ENCODE results near the gene COG5.

Gene COG5

DNA sequence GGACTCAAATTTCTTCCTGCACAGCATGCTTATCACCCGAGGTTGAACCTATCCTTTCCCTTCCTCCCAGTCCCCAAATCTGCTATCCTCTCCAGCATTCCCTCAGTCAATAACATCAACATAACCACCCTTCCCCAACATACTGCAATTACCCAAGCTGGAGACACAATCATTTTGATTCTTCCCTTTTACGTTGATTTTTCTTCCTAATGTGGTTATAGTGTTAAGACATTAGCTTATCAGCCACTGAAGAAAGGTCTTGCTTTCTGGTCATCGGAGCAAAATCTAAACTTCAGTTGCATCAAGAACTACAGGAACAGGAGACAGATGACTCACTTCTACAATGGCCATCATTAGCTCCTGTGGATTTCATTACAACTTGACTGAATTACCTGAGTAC is 398.4 kb downstream of the COG5 start:
- H3K9me3 ChIP-seq (ENCODE audit: control insufficient read depth, insufficient read depth, low read length): no peaks in the 10 kb centered on the region
- TF ChIP-seq CTCF (IDR thresholded peaks at IDR 0.05; ENCODE audit: low read depth, low read length, poor library complexity, severe bottlenecking) (no peak), EZH2phosphoT487 (IDR thresholded peaks at IDR 0.05; ENCODE audit: borderline replicate concordance, low read length) (no peak)
- no peaks in the 10 kb centered on the region for H3K9me2 ChIP-seq (replicated peaks; ENCODE audit: control insufficient read depth, low read length)
- peaks cover 9% of the 10 kb centered on the region for H3K36me3 ChIP-seq (ENCODE audit: control insufficient read depth, low read length)
- H3K4me3 ChIP-seq (ENCODE audit: low read length): no peak overlapping the region
- H3F3A ChIP-seq (ENCODE audit: control insufficient read depth, insufficient read depth): peaks cover 25% of the 10 kb centered on the region
- no peaks in the 10 kb centered on the region for H3K27me3 ChIP-seq (ENCODE audit: control insufficient read depth, low read length)
- no peak overlapping the region for H3K27ac ChIP-seq (ENCODE audit: low read depth, low read length)
- H3K4me2 ChIP-seq (ENCODE audit: low read length): no peak overlapping the region
- H3K4me1 ChIP-seq (ENCODE audit: control insufficient read depth, low read length): peaks cover 19% of the 10 kb centered on the region
- H3K79me2 ChIP-seq (ENCODE audit: control insufficient read depth, low read length): peaks cover 7% of the 10 kb centered on the region
- H4K20me1 ChIP-seq (ENCODE audit: control insufficient read depth, insufficient read depth, low read depth, low read length): no peaks in the 10 kb centered on the region

DNA sequence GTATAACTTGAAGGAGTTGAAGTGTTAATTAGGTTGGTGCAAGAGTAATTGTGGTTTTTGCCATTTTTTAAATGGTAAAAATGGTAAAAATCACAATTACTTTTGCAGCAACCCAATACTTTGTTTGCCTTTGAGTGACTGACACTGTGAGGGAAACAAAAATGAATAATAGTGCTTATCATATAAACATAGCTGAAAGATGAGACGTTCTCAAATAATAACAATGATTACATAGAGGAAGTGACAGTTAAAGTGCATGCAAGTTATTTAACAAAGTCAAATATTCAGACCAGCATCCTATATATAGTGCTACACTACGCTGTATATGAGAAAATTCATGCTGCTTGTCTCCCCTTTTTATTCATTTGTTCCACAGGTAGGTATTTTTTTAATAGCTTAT is 399.6 kb downstream of the COG5 start:
- TF ChIP-seq EZH2phosphoT487 (IDR thresholded peaks at IDR 0.05; ENCODE audit: borderline replicate concordance, low read length) (no peak), CTCF (IDR thresholded peaks at IDR 0.05; ENCODE audit: low read depth, low read length, poor library complexity, severe bottlenecking) (no peak)
- Histone ChIP-seq H3K79me2 (ENCODE audit: control insufficient read depth, low read length) (no peaks in the 10 kb centered on the region), H3K4me2 (ENCODE audit: low read length) (0 out of 2 replicates have a peak overlapping the region, but pooled peaks have one; percentile 3), H3K4me3 (ENCODE audit: low read length) (no peak overlapping the region), H3K9me3 (ENCODE audit: control insufficient read depth, insufficient read depth, low read length) (no peaks in the 10 kb centered on the region), H3F3A (ENCODE audit: control insufficient read depth, insufficient read depth) (peaks cover 28% of the 10 kb centered on the region), H3K9me2 (replicated peaks; ENCODE audit: control insufficient read depth, low read length) (no peaks in the 10 kb centered on the region), H4K20me1 (ENCODE audit: control insufficient read depth, insufficient read depth, low read depth, low read length) (no peaks in the 10 kb centered on the region), H3K27me3 (ENCODE audit: control insufficient read depth, low read length) (no peaks in the 10 kb centered on the region), H3K27ac (ENCODE audit: low read depth, low read length) (no peak overlapping the region), H3K36me3 (ENCODE audit: control insufficient read depth, low read length) (peaks cover 21% of the 10 kb centered on the region), H3K4me1 (ENCODE audit: control insufficient read depth, low read length) (peaks cover 18% of the 10 kb centered on the region)

DNA sequence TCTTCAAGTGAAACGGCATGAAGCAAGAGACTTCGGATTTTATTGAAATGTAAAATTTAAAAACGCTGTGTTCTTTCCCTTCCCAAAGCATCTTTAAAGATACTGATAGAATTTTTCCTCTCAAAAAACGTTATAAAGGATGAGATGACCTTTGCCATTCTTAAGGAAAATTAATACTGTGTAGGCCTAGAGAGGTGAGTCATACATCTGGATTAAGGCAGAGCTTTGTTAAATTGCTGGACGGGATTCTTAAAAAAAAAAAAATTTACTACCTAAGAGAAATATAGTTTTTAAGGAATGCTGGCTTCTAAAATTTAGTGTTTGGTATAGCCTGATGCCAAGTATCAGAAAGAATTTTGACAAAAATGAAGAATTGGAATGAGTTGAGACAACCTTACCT is 401.2 kb downstream of the COG5 start:
- TF ChIP-seq EZH2phosphoT487 (IDR thresholded peaks at IDR 0.05; ENCODE audit: borderline replicate concordance, low read length) (no peak), CTCF (IDR thresholded peaks at IDR 0.05; ENCODE audit: low read depth, low read length, poor library complexity, severe bottlenecking) (no peak)
- Histone ChIP-seq H4K20me1 (ENCODE audit: control insufficient read depth, insufficient read depth, low read depth, low read length) (no peaks in the 10 kb centered on the region), H3K27ac (ENCODE audit: low read depth, low read length) (no peak overlapping the region), H3K9me2 (replicated peaks; ENCODE audit: control insufficient read depth, low read length) (no peaks in the 10 kb centered on the region), H3K9me3 (ENCODE audit: control insufficient read depth, insufficient read depth, low read length) (no peaks in the 10 kb centered on the region), H3K4me1 (ENCODE audit: control insufficient read depth, low read length) (peaks cover 18% of the 10 kb centered on the region), H3K4me3 (ENCODE audit: low read length) (no peak overlapping the region), H3K27me3 (ENCODE audit: control insufficient read depth, low read length) (no peaks in the 10 kb centered on the region), H3K79me2 (ENCODE audit: control insufficient read depth, low read length) (no peaks in the 10 kb centered on the region), H3F3A (ENCODE audit: control insufficient read depth, insufficient read depth) (peaks cover 28% of the 10 kb centered on the region), H3K36me3 (ENCODE audit: control insufficient read depth, low read length) (peaks cover 33% of the 10 kb centered on the region), H3K4me2 (ENCODE audit: low read length) (no peak overlapping the region)

- Histone ChIP-seq H3K4me1 (ENCODE audit: control insufficient read depth, low read length) (peaks cover 13% of the 10 kb centered on the region), H3K4me2 (ENCODE audit: low read length) (no peak overlapping the region), H3K27ac (ENCODE audit: low read depth, low read length) (no peak overlapping the region), H3K9me3 (ENCODE audit: control insufficient read depth, insufficient read depth, low read length) (no peaks in the 10 kb centered on the region), H3K4me3 (ENCODE audit: low read length) (no peak overlapping the region), H3F3A (ENCODE audit: control insufficient read depth, insufficient read depth) (peaks cover 26% of the 10 kb centered on the region), H3K27me3 (ENCODE audit: control insufficient read depth, low read length) (no peaks in the 10 kb centered on the region), H3K36me3 (ENCODE audit: control insufficient read depth, low read length) (peaks cover 42% of the 10 kb centered on the region), H3K79me2 (ENCODE audit: control insufficient read depth, low read length) (no peaks in the 10 kb centered on the region), H4K20me1 (ENCODE audit: control insufficient read depth, insufficient read depth, low read depth, low read length) (no peaks in the 10 kb centered on the region), H3K9me2 (replicated peaks; ENCODE audit: control insufficient read depth, low read length) (no peaks in the 10 kb centered on the region)
- TF ChIP-seq EZH2phosphoT487 (IDR thresholded peaks at IDR 0.05; ENCODE audit: borderline replicate concordance, low read length) (no peak), CTCF (IDR thresholded peaks at IDR 0.05; ENCODE audit: low read depth, low read length, poor library complexity, severe bottlenecking) (no peak)
Observed at GRCh38 chr7:107161415-107161814, 402.3 kb downstream of the COG5 start.

All from DOHH2 (cell line).